Inferior parietal cortex (tissue), 1 donor: ENCODE data around the gene PLXNB3.
"Not testable (repeated sequence)": the region's sequence is repeated elsewhere in the genome, so short reads cannot be mapped to it uniquely, and the experiment has no call there.

Experiments used
- DNase-seq: peaks from one replicate; pipeline ENCODE4 v3.0.0-alpha.2; 2016; ENCODE audit errors: extremely low spot score

PLXNB3 gene

GRCh38 chrX:153732401-153732800, 31.6 kb upstream of the PLXNB3 start:
- no peak for DNase-seq

GRCh38 chrX:153733651-153734240, 30.3 kb upstream of the PLXNB3 start:
- DNase-seq, result no peak

DNA sequence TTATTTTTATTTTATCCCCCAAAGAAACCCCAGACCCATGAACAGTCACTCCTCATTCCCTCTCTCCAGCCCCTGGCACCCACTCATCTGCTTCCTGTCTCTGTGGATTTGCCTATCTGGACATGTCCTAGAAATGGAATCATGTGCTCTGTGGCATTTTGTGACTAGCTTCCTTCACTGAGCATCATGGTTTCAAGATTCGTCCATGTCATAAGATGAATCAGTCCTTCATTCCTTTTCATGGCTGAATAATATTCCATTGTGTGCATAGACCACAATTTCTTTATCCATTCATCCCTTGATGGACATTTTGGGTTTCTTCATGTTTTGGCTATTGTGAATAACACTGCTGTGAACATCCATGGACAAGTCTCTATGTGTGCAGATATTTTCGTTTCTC, 29.2 kb upstream of the PLXNB3 start:
- DNase-seq, result no peak

DNA sequence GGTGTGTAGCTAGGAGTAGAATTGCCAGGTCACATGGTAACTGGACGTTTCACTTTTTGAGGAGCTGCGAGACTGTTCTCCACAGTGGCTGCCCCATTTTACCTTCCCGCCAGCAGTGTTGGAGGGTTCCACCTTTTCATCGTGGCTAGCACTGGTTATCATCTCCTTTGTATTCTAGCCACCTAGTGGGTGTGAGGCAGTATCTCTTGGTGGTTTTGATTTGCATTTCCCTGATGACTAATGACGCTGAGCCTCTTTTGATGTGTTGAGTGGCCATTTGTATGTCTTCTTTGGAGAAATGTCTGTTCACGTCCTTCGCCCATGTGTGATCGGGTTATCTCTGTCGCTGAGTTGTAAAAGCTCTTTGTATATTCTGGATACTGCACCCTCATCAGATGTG, 28.8 kb upstream of the PLXNB3 start:
- DNase-seq, result no peak

GRCh38 chrX:153736071-153736820, 27.8 kb upstream of the PLXNB3 start:
- DNase-seq, result no peak

DNA sequence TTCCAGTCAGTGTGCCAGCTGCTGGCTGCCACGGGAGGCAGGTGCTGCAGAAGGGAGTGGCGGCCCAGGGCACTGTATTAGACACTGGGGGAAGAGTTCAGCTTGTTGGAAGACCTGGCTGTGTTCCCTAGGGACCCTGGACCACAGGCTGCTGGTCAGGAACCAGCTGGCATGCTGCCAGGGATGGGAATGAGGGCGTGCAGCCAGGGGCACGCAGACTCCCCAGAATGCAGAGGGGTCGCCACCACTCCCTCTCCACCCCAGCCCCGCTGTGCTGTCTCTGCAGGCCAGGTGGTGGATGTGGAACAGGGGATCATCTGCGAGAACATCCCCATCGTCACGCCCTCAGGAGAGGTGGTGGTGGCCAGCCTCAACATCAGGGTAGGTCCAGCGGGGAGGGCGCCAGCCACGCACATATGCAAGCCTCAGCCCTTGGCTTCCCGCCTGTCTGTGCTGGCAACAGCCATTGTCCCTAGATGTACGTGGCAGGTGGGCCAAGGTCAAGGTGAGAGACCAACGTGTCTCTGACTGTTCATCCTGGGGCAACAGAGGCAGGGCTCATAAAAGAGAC, 27.1 kb upstream of the PLXNB3 start:
- no peak for DNase-seq

- no peak for DNase-seq
These were observed 25.9 kb upstream of the PLXNB3 start for GRCh38 chrX:153738056-153738605.

GRCh38 chrX:153739754-153740486, 24.1 kb upstream of the PLXNB3 start:
- no peak for DNase-seq

- DNase-seq, result no peak
These were observed 23.3 kb upstream of the PLXNB3 start for GRCh38 chrX:153740631-153741222.

DNA sequence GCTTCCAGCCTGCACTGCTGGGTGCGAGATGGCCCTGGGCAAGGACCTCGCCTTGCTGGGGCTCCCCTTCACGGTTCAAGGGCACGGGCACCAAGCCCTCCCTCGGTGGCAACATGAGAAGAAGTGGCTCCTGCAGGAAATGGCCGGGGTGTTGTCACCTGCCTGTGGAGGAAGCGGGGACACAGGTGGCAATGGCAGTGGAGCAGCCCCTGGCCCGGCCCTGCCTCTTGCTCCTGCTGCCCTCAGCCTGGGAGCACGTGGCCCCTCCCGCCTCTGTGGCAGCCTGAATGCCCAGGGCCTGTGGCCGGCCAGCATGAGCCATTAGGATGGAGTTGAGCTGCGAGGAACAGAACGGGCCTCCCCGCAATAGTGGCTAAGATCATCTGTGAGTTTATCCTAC, 22.6 kb upstream of the PLXNB3 start:
- no peak for DNase-seq

DNA sequence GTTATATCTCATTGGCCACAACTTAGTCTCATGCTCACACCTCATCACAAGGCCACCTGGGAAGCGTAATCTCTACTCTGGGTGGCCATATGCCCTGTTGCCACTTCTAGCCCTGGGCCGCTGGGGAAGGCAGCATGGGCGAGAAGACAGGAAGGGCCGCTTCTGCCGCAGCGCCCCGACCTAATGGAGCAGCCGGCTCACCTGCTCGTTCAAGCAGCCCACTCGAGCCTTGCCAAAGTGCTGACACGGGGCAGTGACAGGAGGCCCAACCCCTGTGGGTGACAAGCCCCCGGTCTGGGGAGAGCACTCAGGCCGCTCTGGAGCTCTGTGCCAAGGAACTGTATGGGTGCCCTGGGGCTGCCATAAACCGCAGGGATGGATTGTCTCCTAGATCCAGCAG, 21.9 kb upstream of the PLXNB3 start:
- not testable (repeated sequence) for DNase-seq

- not testable (repeated sequence) for DNase-seq
These were observed 21.1 kb upstream of the PLXNB3 start for GRCh38 chrX:153742796-153743467.

- not testable (repeated sequence) for DNase-seq
These were observed 20.4 kb upstream of the PLXNB3 start for GRCh38 chrX:153743468-153744209.

- no peak for DNase-seq
These were observed 19.6 kb upstream of the PLXNB3 start for GRCh38 chrX:153744210-153745066.

GRCh38 chrX:153745067-153745433, 19.0 kb upstream of the PLXNB3 start:
- not testable (repeated sequence) for DNase-seq

- no peak for DNase-seq
These were observed 17.7 kb upstream of the PLXNB3 start for GRCh38 chrX:153746359-153746758.

GRCh38 chrX:153746991-153747390, 17.1 kb upstream of the PLXNB3 start:
- DNase-seq, result not testable (repeated sequence)

DNA sequence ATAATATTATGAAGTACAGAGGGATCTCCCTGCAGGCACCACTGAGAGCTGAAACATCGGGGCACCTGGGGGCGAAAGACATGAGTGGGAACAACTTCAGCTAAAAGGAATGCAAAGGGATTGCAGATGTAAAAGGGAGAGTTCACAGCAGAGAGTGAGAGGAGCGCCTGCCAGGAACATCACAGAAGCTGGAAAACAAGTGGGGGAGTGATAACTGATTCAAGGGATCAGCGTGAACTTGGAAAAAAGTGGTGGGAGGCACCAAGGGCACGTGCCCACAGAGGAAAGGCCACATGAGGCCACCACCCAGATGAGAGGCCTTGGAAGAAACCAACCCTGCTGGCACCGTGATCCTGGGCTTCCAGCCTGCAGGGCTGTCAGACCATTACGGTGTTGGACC, 15.0 kb upstream of the PLXNB3 start:
- DNase-seq, result not testable (repeated sequence)

- no peak for DNase-seq
These were observed 13.8 kb upstream of the PLXNB3 start for GRCh38 chrX:153750127-153750774.
